ENCODE data around the gene ACVR1C.

DNA sequence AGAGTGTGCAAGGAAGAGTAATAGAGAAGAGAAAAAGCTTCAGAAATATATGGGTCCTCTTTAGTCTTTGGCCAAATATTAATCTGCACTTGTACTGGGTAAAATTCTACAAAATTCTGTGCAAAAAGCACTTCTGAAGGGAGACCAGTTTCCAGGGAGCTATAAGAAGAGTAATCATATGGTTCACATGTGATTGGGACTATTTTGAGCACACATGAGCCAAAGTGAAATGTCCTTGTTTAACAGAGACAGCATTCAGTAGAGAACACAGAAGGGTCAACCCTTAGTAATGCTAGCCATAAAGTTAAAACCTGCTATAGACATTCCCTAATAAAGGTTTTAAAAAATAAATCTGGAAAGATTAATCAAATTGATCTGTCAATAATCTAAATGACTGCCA is 49.3 kb upstream of the ACVR1C start:
- TF ChIP-seq, protein P1, sequence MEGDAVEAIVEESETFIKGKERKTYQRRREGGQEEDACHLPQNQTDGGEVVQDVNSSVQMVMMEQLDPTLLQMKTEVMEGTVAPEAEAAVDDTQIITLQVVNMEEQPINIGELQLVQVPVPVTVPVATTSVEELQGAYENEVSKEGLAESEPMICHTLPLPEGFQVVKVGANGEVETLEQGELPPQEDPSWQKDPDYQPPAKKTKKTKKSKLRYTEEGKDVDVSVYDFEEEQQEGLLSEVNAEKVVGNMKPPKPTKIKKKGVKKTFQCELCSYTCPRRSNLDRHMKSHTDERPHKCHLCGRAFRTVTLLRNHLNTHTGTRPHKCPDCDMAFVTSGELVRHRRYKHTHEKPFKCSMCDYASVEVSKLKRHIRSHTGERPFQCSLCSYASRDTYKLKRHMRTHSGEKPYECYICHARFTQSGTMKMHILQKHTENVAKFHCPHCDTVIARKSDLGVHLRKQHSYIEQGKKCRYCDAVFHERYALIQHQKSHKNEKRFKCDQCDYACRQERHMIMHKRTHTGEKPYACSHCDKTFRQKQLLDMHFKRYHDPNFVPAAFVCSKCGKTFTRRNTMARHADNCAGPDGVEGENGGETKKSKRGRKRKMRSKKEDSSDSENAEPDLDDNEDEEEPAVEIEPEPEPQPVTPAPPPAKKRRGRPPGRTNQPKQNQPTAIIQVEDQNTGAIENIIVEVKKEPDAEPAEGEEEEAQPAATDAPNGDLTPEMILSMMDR (IDR thresholded peaks at IDR 0.05) = no peak
- no peak for TF ChIP-seq POLR2A (IDR thresholded peaks at IDR 0.05)
